Measurements from ENCODE around the gene KCTD21.

The KCTD21 gene

GRCh38 chr11:78205691-78206090, 17.3 kb upstream of the KCTD21 start:
- no peaks in the 10 kb centered on the region for H3K9me2 ChIP-seq (replicated peaks; ENCODE audit: insufficient read depth, low read length)
- no peaks in the 10 kb centered on the region for H3K9me3 ChIP-seq (ENCODE audit: insufficient read depth, low read length)
- H3K27ac ChIP-seq (ENCODE audit: low read depth, low read length): no peak overlapping the region
- H3K9ac ChIP-seq (ENCODE audit: low read length): no peak overlapping the region
- H3K79me2 ChIP-seq (ENCODE audit: insufficient read depth, low read length): no peaks in the 10 kb centered on the region
- no peak overlapping the region for H3K4me2 ChIP-seq (ENCODE audit: low read depth, low read length, poor library complexity, severe bottlenecking)
- no peak overlapping the region for H3K4me3 ChIP-seq (ENCODE audit: insufficient read depth, low read length, poor library complexity, severe bottlenecking)
- TF ChIP-seq CTCF (IDR thresholded peaks at IDR 0.05; ENCODE audit: insufficient read depth, low read length, poor library complexity, severe bottlenecking): no peak
- no peak for TF ChIP-seq EZH2phosphoT487 (conservative IDR thresholded peaks at IDR 0.05; ENCODE audit: low read length)
- no peak overlapping the region for H2AFZ ChIP-seq (ENCODE audit: low read depth, low read length, severe bottlenecking)
- H3K27me3 ChIP-seq (ENCODE audit: low read length): no peaks in the 10 kb centered on the region
- no peaks in the 10 kb centered on the region for H4K20me1 ChIP-seq (ENCODE audit: low read depth, low read length)
- no peaks in the 10 kb centered on the region for H3F3A ChIP-seq (ENCODE audit: insufficient read depth)
- no peaks in the 10 kb centered on the region for H3K36me3 ChIP-seq (ENCODE audit: low read length)

- H3K27me3 ChIP-seq (ENCODE audit: low read length): no peaks in the 10 kb centered on the region
- no peaks in the 10 kb centered on the region for H3K9me3 ChIP-seq (ENCODE audit: insufficient read depth, low read length)
- no peak overlapping the region for H3K9ac ChIP-seq (ENCODE audit: low read length)
- H2AFZ ChIP-seq (ENCODE audit: low read depth, low read length, severe bottlenecking): no peak overlapping the region
- no peak for TF ChIP-seq EZH2phosphoT487 (conservative IDR thresholded peaks at IDR 0.05; ENCODE audit: low read length)
- H3K4me2 ChIP-seq (ENCODE audit: low read depth, low read length, poor library complexity, severe bottlenecking): no peak overlapping the region
- no peak overlapping the region for H3K4me3 ChIP-seq (ENCODE audit: insufficient read depth, low read length, poor library complexity, severe bottlenecking)
- H3K79me2 ChIP-seq (ENCODE audit: insufficient read depth, low read length): no peaks in the 10 kb centered on the region
- H3K36me3 ChIP-seq (ENCODE audit: low read length): no peaks in the 10 kb centered on the region
- H3K27ac ChIP-seq (ENCODE audit: low read depth, low read length): no peak overlapping the region
- no peaks in the 10 kb centered on the region for H3K9me2 ChIP-seq (replicated peaks; ENCODE audit: insufficient read depth, low read length)
- no peaks in the 10 kb centered on the region for H4K20me1 ChIP-seq (ENCODE audit: low read depth, low read length)
- H3F3A ChIP-seq (ENCODE audit: insufficient read depth): no peaks in the 10 kb centered on the region
These were observed 16.8 kb upstream of the KCTD21 start for GRCh38 chr11:78205256-78205655.

- H3K79me2 ChIP-seq (ENCODE audit: insufficient read depth, low read length): no peaks in the 10 kb centered on the region
- no peak overlapping the region for H3K9ac ChIP-seq (ENCODE audit: low read length)
- H3K4me3 ChIP-seq (ENCODE audit: insufficient read depth, low read length, poor library complexity, severe bottlenecking): no peak overlapping the region
- no peaks in the 10 kb centered on the region for H3K36me3 ChIP-seq (ENCODE audit: low read length)
- H3K9me2 ChIP-seq (replicated peaks; ENCODE audit: insufficient read depth, low read length): no peaks in the 10 kb centered on the region
- TF ChIP-seq CTCF (IDR thresholded peaks at IDR 0.05; ENCODE audit: insufficient read depth, low read length, poor library complexity, severe bottlenecking) (no peak), EZH2phosphoT487 (conservative IDR thresholded peaks at IDR 0.05; ENCODE audit: low read length) (no peak)
- no peaks in the 10 kb centered on the region for H3K27me3 ChIP-seq (ENCODE audit: low read length)
- H3K9me3 ChIP-seq (ENCODE audit: insufficient read depth, low read length): no peaks in the 10 kb centered on the region
- no peak overlapping the region for H3K27ac ChIP-seq (ENCODE audit: low read depth, low read length)
- H3F3A ChIP-seq (ENCODE audit: insufficient read depth): no peaks in the 10 kb centered on the region
- no peak overlapping the region for H3K4me2 ChIP-seq (ENCODE audit: low read depth, low read length, poor library complexity, severe bottlenecking)
- H2AFZ ChIP-seq (ENCODE audit: low read depth, low read length, severe bottlenecking): no peak overlapping the region
- no peaks in the 10 kb centered on the region for H4K20me1 ChIP-seq (ENCODE audit: low read depth, low read length)
These were observed 14.8 kb upstream of the KCTD21 start for GRCh38 chr11:78203184-78203583.

- Histone ChIP-seq H3K4me2 (ENCODE audit: low read depth, low read length, poor library complexity, severe bottlenecking) (no peak overlapping the region), H3K36me3 (ENCODE audit: low read length) (no peaks in the 10 kb centered on the region), H3K4me3 (ENCODE audit: insufficient read depth, low read length, poor library complexity, severe bottlenecking) (no peak overlapping the region), H3K79me2 (ENCODE audit: insufficient read depth, low read length) (no peaks in the 10 kb centered on the region), H3F3A (ENCODE audit: insufficient read depth) (no peaks in the 10 kb centered on the region), H3K9ac (ENCODE audit: low read length) (no peak overlapping the region), H2AFZ (ENCODE audit: low read depth, low read length, severe bottlenecking) (no peak overlapping the region), H3K27ac (ENCODE audit: low read depth, low read length) (no peak overlapping the region), H4K20me1 (ENCODE audit: low read depth, low read length) (no peaks in the 10 kb centered on the region), H3K9me2 (replicated peaks; ENCODE audit: insufficient read depth, low read length) (no peaks in the 10 kb centered on the region), H3K9me3 (ENCODE audit: insufficient read depth, low read length) (no peaks in the 10 kb centered on the region), H3K27me3 (ENCODE audit: low read length) (no peaks in the 10 kb centered on the region)
- TF ChIP-seq CTCF (IDR thresholded peaks at IDR 0.05; ENCODE audit: insufficient read depth, low read length, poor library complexity, severe bottlenecking): no peak
- TF ChIP-seq EZH2phosphoT487 (conservative IDR thresholded peaks at IDR 0.05; ENCODE audit: low read length): no peak
These were observed 14.3 kb upstream of the KCTD21 start for GRCh38 chr11:78202733-78203167.
